Activated CD4-positive, alpha-beta memory T cell treated with anti-CD3 and anti-CD28 coated beads for 36 hours (primary cell): ENCODE measurements around the gene PPIH. TPM values are rescaled to one million over a fixed set of nuclear protein-coding genes. Genes with fewer than 3 reads are reported as not detected.
"Not testable (repeated sequence)": the region's sequence is repeated elsewhere in the genome, so short reads cannot be mapped to it uniquely, and the experiment has no call there.

Source experiments
- CTCF ChIA-PET: fragments of 350-600 bp; sonication (Branson Sonifier 250); formaldehyde crosslinking; loops from one replicate; lab custom pipeline; 2021; ENCODE audit warnings: antibody characterized with exemption, inconsistent platforms; lab: Charles Lee
- POLR2A ChIA-PET: fragments of 350-600 bp; sonication (Branson Sonifier 250); formaldehyde crosslinking; loops from one replicate; lab custom pipeline; 2021; ENCODE audit warnings: antibody characterized with exemption; lab: Charles Lee
- DNase-seq: peaks from one replicate; pipeline ENCODE4 v3.0.0-alpha.2; 2020
- H3K27ac Mint-ChIP-seq: one replicate; pipeline ENCODE4 v1.8.0; 2021; ENCODE audit warnings: mixed read lengths
- H3K27me3 Mint-ChIP-seq: one replicate; pipeline ENCODE4 v1.8.0; 2021; ENCODE audit warnings: mixed read lengths
- H3K36me3 Mint-ChIP-seq: one replicate; pipeline ENCODE4 v1.8.0; 2021; ENCODE audit warnings: mixed read lengths
- H3K4me1 Mint-ChIP-seq: one replicate; pipeline ENCODE4 v1.8.0; 2021; ENCODE audit warnings: low read depth, mixed read lengths
- H3K4me3 Mint-ChIP-seq: one replicate; pipeline ENCODE4 v1.8.0; 2021; ENCODE audit warnings: mild to moderate bottlenecking, mixed read lengths
- H3K9me3 Mint-ChIP-seq: one replicate; pipeline ENCODE4 v1.8.0; 2021; ENCODE audit warnings: mixed read lengths
- intact Hi-C: fragments of 100-400 bp; cut with micrococcal nuclease; formaldehyde crosslinking; loops from one replicate; pipeline ENCODE4 v1.15.1; 2023
- total RNA-seq, 2 experiments: library from RNA; stranded (reverse); gene quantifications; one replicate each; pipeline ENCODE4 v1.2.3, GENCODE V29; 2021

The PPIH gene
- total RNA-seq, 2 experiments from 2014 or later: 91.0 to 94.0 TPM

- Mint-ChIP-seq H3K4me3 (no peak overlapping the region), H3K36me3 (peaks cover 81% of the 10 kb centered on the region), H3K9me3 (no peaks in the 10 kb centered on the region), H3K27me3 (no peaks in the 10 kb centered on the region), H3K4me1 (no peaks in the 10 kb centered on the region), H3K27ac (no peak overlapping the region)
- ChIA-PET CTCF (no interaction called here), POLR2A (no interaction called here)
- intact Hi-C loops: no loop called here
- no peak for DNase-seq
Observed at GRCh38 chr1:42703888-42704464, 45.8 kb downstream of the PPIH start.

GRCh38 chr1:42712808-42713207 is 54.6 kb downstream of the PPIH start:
- DNase-seq, CTCF ChIA-PET, intact Hi-C loops, H3K4me3 Mint-ChIP-seq, POLR2A ChIA-PET, H3K27me3 Mint-ChIP-seq, H3K4me1 Mint-ChIP-seq, H3K27ac Mint-ChIP-seq: not testable (repeated sequence)
- peaks cover 14% of the 10 kb centered on the region for H3K9me3 Mint-ChIP-seq
- peaks cover 69% of the 10 kb centered on the region for H3K36me3 Mint-ChIP-seq

DNA sequence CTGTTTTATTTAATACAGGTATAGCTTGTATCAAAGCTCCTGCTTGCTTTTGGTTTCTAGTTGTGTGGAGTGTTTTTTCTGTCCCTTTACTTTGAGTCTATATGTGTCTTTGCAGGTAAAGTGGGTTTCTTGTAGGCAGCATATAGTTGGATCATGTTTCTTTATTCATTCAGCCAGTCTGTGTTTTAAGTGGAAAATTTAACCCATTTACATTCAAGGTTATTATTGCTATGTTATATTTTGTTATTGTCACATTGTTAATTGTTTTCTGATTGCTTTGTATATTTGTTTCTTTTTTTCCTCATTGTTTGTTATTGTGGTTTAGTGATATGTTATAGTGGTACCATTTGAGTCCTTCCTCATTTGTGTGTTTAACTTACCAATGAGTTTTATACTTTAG is 55.1 kb downstream of the PPIH start:
- peaks cover 68% of the 10 kb centered on the region for H3K36me3 Mint-ChIP-seq
- peaks cover 14% of the 10 kb centered on the region for H3K9me3 Mint-ChIP-seq
- CTCF ChIA-PET: no interaction called here
- POLR2A ChIA-PET: no interaction called here
- intact Hi-C loops: no loop called here
- DNase-seq: no peak
- no peak overlapping the region for H3K27ac Mint-ChIP-seq
- H3K27me3 Mint-ChIP-seq: no peaks in the 10 kb centered on the region
- no peak overlapping the region for H3K4me3 Mint-ChIP-seq
- H3K4me1 Mint-ChIP-seq: peaks cover 3% of the 10 kb centered on the region

GRCh38 chr1:42714441-42714840 is 56.2 kb downstream of the PPIH start:
- CTCF ChIA-PET: not testable (repeated sequence)

DNA sequence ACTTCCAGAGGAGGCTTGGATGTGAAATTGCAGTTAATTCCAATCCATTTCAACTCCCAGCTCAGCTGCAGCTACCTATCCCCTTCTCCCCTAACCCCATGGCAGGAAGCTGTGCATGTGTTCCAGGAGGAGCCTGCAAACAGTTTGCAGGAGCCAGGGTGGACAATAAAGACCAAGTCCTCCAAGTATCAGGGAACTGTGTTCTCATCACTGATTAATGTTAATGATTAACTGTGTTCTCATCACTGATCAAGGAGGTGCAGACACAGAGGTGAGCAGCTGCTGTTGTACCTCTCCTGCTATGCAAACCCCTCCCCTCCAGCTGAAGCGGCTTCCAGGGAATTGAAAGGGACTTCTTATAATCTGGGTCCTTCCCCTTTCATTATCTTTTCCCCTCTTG is 62.6 kb downstream of the PPIH start:
- POLR2A ChIA-PET: no interaction called here
- Mint-ChIP-seq H3K27me3 (no peaks in the 10 kb centered on the region), H3K4me1 (no peaks in the 10 kb centered on the region), H3K9me3 (no peaks in the 10 kb centered on the region), H3K27ac (no peak overlapping the region), H3K4me3 (no peak overlapping the region), H3K36me3 (peaks cover 21% of the 10 kb centered on the region)
- CTCF ChIA-PET: no interaction called here
- intact Hi-C loops: no loop called here
- no peak for DNase-seq

More at GRCh38 chr1:42714441-42714840, 56.2 kb downstream of the PPIH start:
- intact Hi-C loops, H3K4me1 Mint-ChIP-seq, H3K27me3 Mint-ChIP-seq, H3K27ac Mint-ChIP-seq, H3K4me3 Mint-ChIP-seq, POLR2A ChIA-PET, DNase-seq: not testable (repeated sequence)
- peaks cover 65% of the 10 kb centered on the region for H3K36me3 Mint-ChIP-seq
- peaks cover 14% of the 10 kb centered on the region for H3K9me3 Mint-ChIP-seq

- POLR2A ChIA-PET: interaction anchor here (0.6 kb wide), 1 partner anchor 197 kb away, joined by 3 read pairs; no protein-coding TSS in a partner anchor
- CTCF ChIA-PET: no interaction called here
- DNase-seq: no peak
- Mint-ChIP-seq H3K4me3 (no peak overlapping the region), H3K9me3 (no peaks in the 10 kb centered on the region), H3K36me3 (peaks cover 14% of the 10 kb centered on the region), H3K4me1 (no peaks in the 10 kb centered on the region), H3K27ac (no peak overlapping the region), H3K27me3 (no peaks in the 10 kb centered on the region)
- intact Hi-C loops: no loop called here
Observed at GRCh38 chr1:42721926-42722325, 63.7 kb downstream of the PPIH start.

- H3K27ac Mint-ChIP-seq, H3K4me3 Mint-ChIP-seq, H3K36me3 Mint-ChIP-seq, H3K27me3 Mint-ChIP-seq, intact Hi-C loops, DNase-seq, H3K4me1 Mint-ChIP-seq, H3K9me3 Mint-ChIP-seq, CTCF ChIA-PET: not testable (repeated sequence)
- POLR2A ChIA-PET: interaction anchor here (0.6 kb wide), 1 partner anchor 198 kb away, joined by 3 read pairs; no protein-coding TSS in a partner anchor
Observed at GRCh38 chr1:42722403-42722802, 64.2 kb downstream of the PPIH start.

- no peaks in the 10 kb centered on the region for H3K9me3 Mint-ChIP-seq
- no peaks in the 10 kb centered on the region for H3K4me1 Mint-ChIP-seq
- H3K4me3 Mint-ChIP-seq: no peak overlapping the region
- DNase-seq: no peak
- intact Hi-C loops: no loop called here
- ChIA-PET CTCF (interaction anchor here (0.8 kb wide), 1 partner anchor 1353 kb away, joined by 3 read pairs; no protein-coding TSS in a partner anchor), POLR2A (no interaction called here)
- H3K27ac Mint-ChIP-seq: no peak overlapping the region
- no peaks in the 10 kb centered on the region for H3K27me3 Mint-ChIP-seq
- H3K36me3 Mint-ChIP-seq: peaks cover 2% of the 10 kb centered on the region
Observed at GRCh38 chr1:42723511-42723910, 65.3 kb downstream of the PPIH start.

GRCh38 chr1:42725820-42726219 is 67.6 kb downstream of the PPIH start:
- H3K4me1 Mint-ChIP-seq, CTCF ChIA-PET, H3K4me3 Mint-ChIP-seq, POLR2A ChIA-PET, H3K36me3 Mint-ChIP-seq, H3K9me3 Mint-ChIP-seq, H3K27ac Mint-ChIP-seq, H3K27me3 Mint-ChIP-seq, DNase-seq, intact Hi-C loops: not testable (repeated sequence)

Other genes starting within 250 kb of the PPIH start
- gene ZMYND12, start 202.4 kb upstream of the PPIH start, total RNA-seq: 1 to 10 TPM in 1 of 2 experiments, under 1 TPM in 1; 0.97 to 1.3 TPM
- 10 to 100 TPM; 50.8 to 52.3 TPM for gene PPCS, start 201.9 kb upstream of the PPIH start, total RNA-seq
- gene CCDC30, start 195.1 kb upstream of the PPIH start, total RNA-seq: 1 to 10 TPM; 1.5 to 2.3 TPM
- 1,000 to 10,000 TPM; 1,101 to 1,134 TPM for gene YBX1, start 24.0 kb downstream of the PPIH start, total RNA-seq
- not detected for gene CLDN19, start 81.8 kb downstream of the PPIH start, total RNA-seq
- 10 to 100 TPM; 32.0 to 34.8 TPM for gene P3H1, start 108.6 kb downstream of the PPIH start, total RNA-seq
- gene C1orf50, start 108.8 kb downstream of the PPIH start, total RNA-seq: 1 to 10 TPM; 5.6 to 7.6 TPM
- gene TMEM269, start 126.6 kb downstream of the PPIH start, total RNA-seq: under 1 TPM; 0.15 to 0.33 TPM
- gene ERMAP, start 158.7 kb downstream of the PPIH start, total RNA-seq: 1 to 10 TPM; 3.4 to 4.5 TPM
- gene SVBP, start 159.0 kb downstream of the PPIH start, total RNA-seq: 10 to 100 TPM; 16.8 to 18.8 TPM
- 1 to 10 TPM; 8.6 to 9.5 TPM for gene ZNF691, start 188.2 kb downstream of the PPIH start, total RNA-seq